D721Med (cell line): ENCODE results near the gene SDK1.

ENCODE experiments used
- DNase-seq: peaks from one replicate; pipeline ENCODE4 v3.0.0; 2011; ENCODE audit warnings: low spot score; ENCODE audit not compliant: insufficient read length
- FAIRE-seq: peaks from 2 replicates; lab custom pipeline; 2011; peaks lifted over from hg19 to GRCh38; lab: Jason Lieb, UNC
- TF ChIP-seq, protein P1 (sequence below): IDR thresholded peaks from 2 replicates; pipeline ENCODE4 v1.5.1; 2012; ENCODE audit warnings: mild to moderate bottlenecking, control low read depth; ENCODE audit not compliant: insufficient read depth; ENCODE audit errors: missing control alignments

The SDK1 gene

DNA sequence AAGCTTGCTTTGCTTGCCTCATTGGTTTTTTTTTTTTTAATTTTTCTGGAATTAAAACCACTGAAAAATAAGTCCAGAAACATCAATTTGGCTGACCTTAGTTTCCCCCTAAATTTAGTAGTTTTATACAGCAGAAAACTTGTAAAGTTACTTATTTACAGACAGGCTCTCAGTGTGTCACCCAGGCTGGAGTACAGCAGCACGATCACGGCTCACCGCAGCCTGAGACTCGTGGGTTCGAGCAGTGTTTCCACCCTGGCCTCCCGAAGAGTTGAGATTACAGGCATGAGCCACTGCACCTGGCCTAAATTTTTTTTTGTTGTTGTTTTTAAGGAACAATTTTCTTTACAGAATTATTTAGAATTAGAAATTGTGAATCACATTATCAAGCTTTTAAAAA, 250.5 kb downstream of the SDK1 start:
- TF ChIP-seq, protein P1, sequence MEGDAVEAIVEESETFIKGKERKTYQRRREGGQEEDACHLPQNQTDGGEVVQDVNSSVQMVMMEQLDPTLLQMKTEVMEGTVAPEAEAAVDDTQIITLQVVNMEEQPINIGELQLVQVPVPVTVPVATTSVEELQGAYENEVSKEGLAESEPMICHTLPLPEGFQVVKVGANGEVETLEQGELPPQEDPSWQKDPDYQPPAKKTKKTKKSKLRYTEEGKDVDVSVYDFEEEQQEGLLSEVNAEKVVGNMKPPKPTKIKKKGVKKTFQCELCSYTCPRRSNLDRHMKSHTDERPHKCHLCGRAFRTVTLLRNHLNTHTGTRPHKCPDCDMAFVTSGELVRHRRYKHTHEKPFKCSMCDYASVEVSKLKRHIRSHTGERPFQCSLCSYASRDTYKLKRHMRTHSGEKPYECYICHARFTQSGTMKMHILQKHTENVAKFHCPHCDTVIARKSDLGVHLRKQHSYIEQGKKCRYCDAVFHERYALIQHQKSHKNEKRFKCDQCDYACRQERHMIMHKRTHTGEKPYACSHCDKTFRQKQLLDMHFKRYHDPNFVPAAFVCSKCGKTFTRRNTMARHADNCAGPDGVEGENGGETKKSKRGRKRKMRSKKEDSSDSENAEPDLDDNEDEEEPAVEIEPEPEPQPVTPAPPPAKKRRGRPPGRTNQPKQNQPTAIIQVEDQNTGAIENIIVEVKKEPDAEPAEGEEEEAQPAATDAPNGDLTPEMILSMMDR, result no peak
- FAIRE-seq (no peak), DNase-seq (no peak)

- DNase-seq (no peak), FAIRE-seq (no peak)
- TF ChIP-seq, protein P1, result no peak
Observed at GRCh38 chr7:3552499-3552898, 251.4 kb downstream of the SDK1 start.

GRCh38 chr7:3558400-3558799, 257.3 kb downstream of the SDK1 start:
- DNase-seq (no peak), FAIRE-seq (no peak)
- TF ChIP-seq, protein P1, result no peak

- DNase-seq, result no peak
- FAIRE-seq, result no peak
- TF ChIP-seq, protein P1, result no peak
Observed at GRCh38 chr7:3559278-3559677, 258.2 kb downstream of the SDK1 start.

DNA sequence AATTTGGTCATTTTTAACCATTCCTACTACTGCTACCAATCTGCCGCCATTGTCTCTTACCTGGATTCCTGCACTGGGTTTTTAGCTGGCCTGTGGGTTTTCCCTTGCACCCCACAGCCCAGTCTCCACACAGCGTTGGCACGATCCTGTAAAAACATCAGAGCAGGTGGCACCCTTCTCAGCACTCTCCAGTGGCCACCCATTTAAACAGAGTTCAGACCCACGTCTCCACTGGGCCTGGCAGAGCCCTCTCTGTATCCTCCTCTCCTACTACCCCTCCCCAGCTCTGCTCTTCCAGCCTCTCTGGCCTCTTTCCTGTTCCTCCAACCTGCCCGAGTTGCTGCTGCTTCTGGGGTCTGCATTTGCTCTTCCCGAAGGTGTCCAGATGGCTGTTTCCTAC, 259.4 kb downstream of the SDK1 start:
- DNase-seq (no peak), FAIRE-seq (no peak)
- TF ChIP-seq, protein P1, result no peak

DNA sequence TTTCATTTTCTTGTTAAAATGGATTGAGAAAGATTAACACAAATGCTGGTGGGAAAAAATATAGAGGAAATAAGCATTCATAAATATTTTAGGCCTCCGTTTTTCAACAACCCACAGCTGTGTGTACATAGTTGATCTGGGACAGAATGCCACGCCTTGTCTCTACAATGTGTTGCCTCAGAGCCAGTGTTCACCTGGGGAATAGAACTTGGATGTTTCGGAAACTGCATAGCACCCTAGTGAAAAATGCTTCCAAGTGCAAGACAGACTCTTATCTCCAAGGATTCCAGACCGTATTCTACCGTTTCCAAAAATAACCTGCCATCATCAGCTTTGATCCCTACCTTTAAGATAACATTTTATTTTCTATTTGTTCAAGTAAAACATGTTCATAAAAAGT, 260.9 kb downstream of the SDK1 start:
- FAIRE-seq (no peak), DNase-seq (no peak)
- TF ChIP-seq, protein P1, result no peak

- TF ChIP-seq, protein P1, result no peak
- no peak for FAIRE-seq
- no peak for DNase-seq
Observed at GRCh38 chr7:3564231-3564630, 263.2 kb downstream of the SDK1 start.
